Activated B cell treated with CpG ODN at 0.5 μM for 24 hours (primary cell): ENCODE data around the gene SPDL1. TPM values are rescaled to one million over a fixed set of nuclear protein-coding genes. Genes with fewer than 3 reads are reported as not detected.

Experiments
- ATAC-seq: fragments of 200-7000 bp; cut with Tn5 transposase; one replicate; pipeline ENCODE4 v1.10.0; 2021; ENCODE audit warnings: low read depth, mild to moderate bottlenecking, moderate library complexity
- CTCF ChIA-PET: fragments of 350-600 bp; sonication (Branson Sonifier 250); formaldehyde crosslinking; loops from one replicate; lab custom pipeline; 2021; ENCODE audit warnings: antibody characterized with exemption; lab: Charles Lee
- POLR2A ChIA-PET: fragments of 350-600 bp; sonication (Branson Sonifier 250); formaldehyde crosslinking; loops from one replicate; lab custom pipeline; 2021; ENCODE audit warnings: antibody characterized with exemption; lab: Charles Lee
- DNase-seq: peaks from one replicate; pipeline ENCODE4 v3.0.0; 2022
- H3K27ac Mint-ChIP-seq: one replicate; pipeline ENCODE4 v1.8.0; 2020; ENCODE audit warnings: mixed read lengths
- H3K27me3 Mint-ChIP-seq: one replicate; pipeline ENCODE4 v1.8.0; 2021; ENCODE audit warnings: mixed read lengths
- H3K36me3 Mint-ChIP-seq: one replicate; pipeline ENCODE4 v1.8.0; 2021; ENCODE audit warnings: low read depth, mixed read lengths
- H3K4me1 Mint-ChIP-seq: one replicate; pipeline ENCODE4 v1.8.0; 2021; ENCODE audit warnings: mixed read lengths
- H3K4me3 Mint-ChIP-seq: one replicate; pipeline ENCODE4 v1.8.0; 2020; ENCODE audit warnings: mild to moderate bottlenecking, mixed read lengths
- H3K9me3 Mint-ChIP-seq: one replicate; pipeline ENCODE4 v1.8.0; 2020; ENCODE audit warnings: mixed read lengths
- CTCF ChIP-seq: fragments of 200-600 bp; IDR thresholded peaks from one replicate; pipeline ENCODE4 v1.8.0; 2022; ENCODE audit warnings: antibody characterized with exemption, mild to moderate bottlenecking
- intact Hi-C: fragments of 100-400 bp; cut with micrococcal nuclease; formaldehyde crosslinking; loops from one replicate; pipeline ENCODE4 v1.15.1; 2024
- total RNA-seq: library from RNA; stranded (reverse); gene quantifications from 2 replicates; pipeline ENCODE4 v1.2.3, GENCODE V29; 2022

The SPDL1 gene
- total RNA-seq, 1 donor from 2014 or later = 20.6 TPM

GRCh38 chr5:169591636-169592035 lies 8.1 kb downstream of the SPDL1 start:
- ChIA-PET CTCF (no interaction called here), POLR2A (no interaction called here)
- Mint-ChIP-seq H3K27me3 (no peaks in the 10 kb centered on the region), H3K9me3 (no peaks in the 10 kb centered on the region), H3K4me1 (no peaks in the 10 kb centered on the region), H3K27ac (no peak overlapping the region), H3K4me3 (no peak overlapping the region), H3K36me3 (peaks cover 70% of the 10 kb centered on the region)
- intact Hi-C loops = no loop called here
- DNase-seq = no peak
- no peak for TF ChIP-seq CTCF
- no peak for ATAC-seq

DNA sequence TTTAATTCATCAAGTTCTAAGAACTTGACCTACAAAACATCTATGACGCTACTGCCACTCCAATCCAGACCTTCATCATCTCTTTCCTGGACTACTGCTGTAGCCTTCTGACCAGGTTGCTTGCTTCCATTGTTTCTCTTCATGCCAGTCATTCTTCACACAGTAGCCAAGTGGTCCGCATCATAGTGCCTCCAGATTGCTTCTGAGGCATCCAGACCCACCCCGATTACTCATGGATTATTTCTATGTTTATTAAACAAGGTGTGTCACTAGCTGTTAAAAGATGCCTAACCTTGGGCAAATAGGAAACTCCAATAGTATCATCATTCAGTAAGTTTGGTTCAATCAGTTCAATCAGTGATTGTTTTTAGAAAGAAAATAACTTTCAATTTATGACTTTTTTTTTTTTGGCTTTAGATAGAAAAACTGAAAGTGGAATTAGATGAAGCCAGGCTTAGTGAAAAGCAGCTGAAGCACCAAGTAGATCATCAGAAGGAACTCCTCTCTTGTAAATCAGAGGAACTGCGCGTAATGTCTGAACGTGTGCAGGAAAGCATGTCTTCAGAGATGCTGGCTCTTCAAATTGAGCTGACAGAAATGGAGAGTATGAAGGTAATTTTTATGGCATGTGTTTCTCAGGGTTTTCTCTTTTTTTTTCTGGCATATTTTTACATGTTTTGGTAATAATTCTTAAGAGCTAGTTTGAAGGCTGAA lies 9.5 kb downstream of the SPDL1 start:
- ChIA-PET CTCF (no interaction called here), POLR2A (no interaction called here)
- Mint-ChIP-seq H3K4me1 (no peaks in the 10 kb centered on the region), H3K9me3 (no peaks in the 10 kb centered on the region), H3K36me3 (peaks cover 82% of the 10 kb centered on the region), H3K27me3 (no peaks in the 10 kb centered on the region), H3K27ac (no peak overlapping the region), H3K4me3 (no peak overlapping the region)
- intact Hi-C loops = no loop called here
- DNase-seq (no peak), ATAC-seq (no peak)
- no peak for TF ChIP-seq CTCF

- TF ChIP-seq CTCF = no peak
- H3K4me3 Mint-ChIP-seq = no peak overlapping the region
- POLR2A ChIA-PET = no interaction called here
- H3K27me3 Mint-ChIP-seq = no peaks in the 10 kb centered on the region
- no peak for ATAC-seq
- CTCF ChIA-PET = interaction anchor here (0.9 kb wide), 1 partner anchor 608 kb away, joined by 3 read pairs; no protein-coding TSS in a partner anchor
- intact Hi-C loops = no loop called here
- no peaks in the 10 kb centered on the region for H3K4me1 Mint-ChIP-seq
- no peak overlapping the region for H3K27ac Mint-ChIP-seq
- peaks cover 80% of the 10 kb centered on the region for H3K36me3 Mint-ChIP-seq
- DNase-seq = no peak
- H3K9me3 Mint-ChIP-seq = no peaks in the 10 kb centered on the region
Measured at GRCh38 chr5:169595172-169595820, 11.7 kb downstream of the SPDL1 start.

- Mint-ChIP-seq H3K4me3 (no peak overlapping the region), H3K27ac (no peak overlapping the region), H3K27me3 (no peaks in the 10 kb centered on the region), H3K4me1 (no peaks in the 10 kb centered on the region), H3K9me3 (no peaks in the 10 kb centered on the region), H3K36me3 (peaks cover 79% of the 10 kb centered on the region)
- POLR2A ChIA-PET = no interaction called here
- ATAC-seq (no peak), DNase-seq (no peak)
- no peak for TF ChIP-seq CTCF
- CTCF ChIA-PET = no interaction called here
- intact Hi-C loops = no loop called here
Measured at GRCh38 chr5:169599451-169599850, 15.9 kb downstream of the SPDL1 start.

DNA sequence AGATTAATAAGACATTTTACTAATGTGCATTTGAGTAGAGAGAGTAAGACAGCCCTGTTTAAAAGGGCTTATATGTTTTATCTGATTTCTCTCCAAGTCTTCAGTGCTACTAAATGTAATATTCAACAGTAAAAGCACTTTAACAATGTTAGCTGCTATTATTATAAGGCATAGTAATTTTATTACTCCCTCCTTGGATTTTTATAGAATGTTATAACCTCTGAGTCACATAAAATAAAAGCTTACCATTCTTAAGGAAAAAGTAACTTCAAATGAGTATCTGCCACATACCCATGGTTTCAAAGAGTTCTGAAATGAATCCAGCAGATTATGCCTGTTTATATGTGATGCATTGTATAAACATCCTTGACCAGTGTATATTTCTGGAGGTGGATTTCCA lies 19.0 kb downstream of the SPDL1 start:
- intact Hi-C loops = no loop called here
- CTCF ChIA-PET = no interaction called here
- peaks cover 56% of the 10 kb centered on the region for H3K36me3 Mint-ChIP-seq
- no peaks in the 10 kb centered on the region for H3K9me3 Mint-ChIP-seq
- no peak for ATAC-seq
- POLR2A ChIA-PET = no interaction called here
- H3K27me3 Mint-ChIP-seq = no peaks in the 10 kb centered on the region
- no peak for DNase-seq
- H3K4me3 Mint-ChIP-seq = no peak overlapping the region
- H3K4me1 Mint-ChIP-seq = no peaks in the 10 kb centered on the region
- no peak overlapping the region for H3K27ac Mint-ChIP-seq
- no peak for TF ChIP-seq CTCF
